ENCODE results near the gene KHDC1L.

DNA sequence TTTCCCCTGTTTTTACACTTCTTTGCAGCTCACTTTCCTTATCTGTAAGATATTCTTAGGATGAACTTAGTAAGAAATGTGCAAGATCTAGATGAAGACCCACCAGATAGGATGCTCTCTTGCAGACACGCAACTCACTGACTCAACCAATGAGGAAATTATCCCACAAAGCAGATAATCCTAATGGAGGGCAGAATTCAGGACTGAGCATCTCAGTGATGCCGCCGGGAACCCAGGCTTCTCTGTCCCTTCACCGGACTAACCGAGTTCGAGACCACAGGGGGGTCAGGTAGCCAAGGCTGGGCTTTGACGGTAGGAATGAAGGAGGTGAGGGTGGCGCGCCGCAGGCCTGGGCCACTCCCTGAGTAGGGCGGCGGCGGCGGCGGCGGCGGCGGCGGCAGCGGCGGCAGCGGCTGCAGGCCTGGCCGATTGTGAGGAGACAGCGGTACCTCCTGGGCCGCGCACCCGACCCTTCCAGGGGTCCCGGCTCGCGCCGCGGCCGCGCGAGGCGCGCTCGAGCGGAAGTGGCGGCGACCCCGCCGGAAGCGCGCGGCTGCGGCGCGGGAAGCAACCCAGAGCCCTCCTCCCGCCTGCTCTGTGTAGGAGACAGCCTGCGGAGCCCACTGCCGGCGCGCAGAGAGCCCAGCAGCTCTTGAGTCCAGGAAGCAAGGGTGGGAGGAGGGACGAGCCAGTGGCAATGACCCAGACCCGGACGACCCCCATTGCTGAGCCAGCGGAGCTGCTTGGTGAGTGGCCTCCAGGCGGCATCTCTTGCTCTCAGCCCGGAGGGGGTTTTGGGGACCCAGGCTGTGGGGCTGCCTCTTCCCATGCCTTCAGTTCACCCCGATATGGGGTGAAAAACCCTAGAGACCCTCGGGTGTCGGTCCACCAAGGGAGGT is 37.6 kb upstream of the KHDC1L start, which contains the start of gene KHDC1:
- TF ChIP-seq, protein P1, sequence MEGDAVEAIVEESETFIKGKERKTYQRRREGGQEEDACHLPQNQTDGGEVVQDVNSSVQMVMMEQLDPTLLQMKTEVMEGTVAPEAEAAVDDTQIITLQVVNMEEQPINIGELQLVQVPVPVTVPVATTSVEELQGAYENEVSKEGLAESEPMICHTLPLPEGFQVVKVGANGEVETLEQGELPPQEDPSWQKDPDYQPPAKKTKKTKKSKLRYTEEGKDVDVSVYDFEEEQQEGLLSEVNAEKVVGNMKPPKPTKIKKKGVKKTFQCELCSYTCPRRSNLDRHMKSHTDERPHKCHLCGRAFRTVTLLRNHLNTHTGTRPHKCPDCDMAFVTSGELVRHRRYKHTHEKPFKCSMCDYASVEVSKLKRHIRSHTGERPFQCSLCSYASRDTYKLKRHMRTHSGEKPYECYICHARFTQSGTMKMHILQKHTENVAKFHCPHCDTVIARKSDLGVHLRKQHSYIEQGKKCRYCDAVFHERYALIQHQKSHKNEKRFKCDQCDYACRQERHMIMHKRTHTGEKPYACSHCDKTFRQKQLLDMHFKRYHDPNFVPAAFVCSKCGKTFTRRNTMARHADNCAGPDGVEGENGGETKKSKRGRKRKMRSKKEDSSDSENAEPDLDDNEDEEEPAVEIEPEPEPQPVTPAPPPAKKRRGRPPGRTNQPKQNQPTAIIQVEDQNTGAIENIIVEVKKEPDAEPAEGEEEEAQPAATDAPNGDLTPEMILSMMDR (IDR thresholded peaks at IDR 0.05) = no peak
- TF ChIP-seq EZH2 (IDR thresholded peaks at IDR 0.05; ENCODE audit: borderline replicate concordance, insufficient read depth, low read depth, low read length, poor library complexity, severe bottlenecking) = no peak

Measured in B cell (primary cell).